Tibial nerve (tissue), 4 donors: ENCODE data around the gene KCTD11.

ENCODE experiments used
- CTCF ChIP-seq, 5 experiments: fragments of 200-600 bp in 3 of 5; fragments of 450-650 bp in 2 of 5; sonication (generic) in 3 of 5; IDR thresholded peaks; one replicate each; pipeline ENCODE4 v1.5.1; 2016 to 2019; ENCODE audit warnings: antibody characterized with exemption in 5 of 5, mild to moderate bottlenecking in 3 of 5, moderate library complexity in 2 of 5
- EP300 ChIP-seq, 2 donors: sonication (generic); formaldehyde crosslinking; IDR thresholded peaks; one replicate each; pipeline ENCODE4 v1.6.1; 2017; ENCODE audit warnings: antibody characterized with exemption in 2 of 2, mild to moderate bottlenecking in 1 of 2
- POLR2A ChIP-seq, 2 donors: fragments of 450-650 bp; IDR thresholded peaks; one replicate each; pipeline ENCODE4 v1.6.1; 2017; ENCODE audit warnings: antibody characterized with exemption in 2 of 2, mild to moderate bottlenecking in 2 of 2, moderate library complexity in 2 of 2

- TF ChIP-seq CTCF (IDR thresholded peaks at IDR 0.05) (no peak), POLR2A (IDR thresholded peaks at IDR 0.05) (no peak), EP300 (IDR thresholded peaks at IDR 0.05) (no peak)
These were observed 33.7 kb upstream of the KCTD11 start for GRCh38 chr17:7318121-7318860.
